ENCODE results near the gene DAPK1.

DAPK1 gene

GRCh38 chr9:87725900-87726709, 228.4 kb downstream of the DAPK1 start, which contains the start of gene CTSL (continued):
- TF ChIP-seq ZNF324 (tag by site-specific recombination; IDR thresholded peaks at IDR 0.05) (0 out of 2 replicates have a peak, but pooled peaks have one; percentile 38), GLIS2 (tag by site-specific recombination; IDR thresholded peaks at IDR 0.05) (0 out of 2 replicates have a peak, but pooled peaks have one; percentile 12), ZNF2 (tag by site-specific recombination; IDR thresholded peaks at IDR 0.05) (peak; percentile 62; the same call in 1 of the 2 replicates), ZBTB26 (tag by site-specific recombination; optimal IDR thresholded peaks at IDR 0.05) (peak; percentile 76), YY1 (tag by site-specific recombination; IDR thresholded peaks at IDR 0.05) (0 out of 2 replicates have a peak, but pooled peaks have one; percentile 14), GLIS1 (tag by site-specific recombination; IDR thresholded peaks at IDR 0.05) (peak; percentile 29), KLF1 (tag by site-specific recombination; IDR thresholded peaks at IDR 0.05) (peak; percentile 37; the same call in 1 of the 2 replicates), REST (tag by site-specific recombination; IDR thresholded peaks at IDR 0.05) (peak; percentile 28; the same call in 1 of the 2 replicates), SP3 (tag by site-specific recombination; IDR thresholded peaks at IDR 0.05) (peak; percentile 53), ZNF394 (tag by site-specific recombination; IDR thresholded peaks at IDR 0.05; ENCODE audit: borderline replicate concordance) (peak; percentile 73), ZNF600 (tag by site-specific recombination; IDR thresholded peaks at IDR 0.05) (peak; percentile 94), ZFP37 (tag by site-specific recombination; IDR thresholded peaks at IDR 0.05) (peak; percentile 72; the same call in 1 of the 2 replicates), ZBTB20 (tag by site-specific recombination; IDR thresholded peaks at IDR 0.05) (peak; percentile 96), ZNF214 (tag by site-specific recombination; IDR thresholded peaks at IDR 0.05; ENCODE audit: borderline replicate concordance) (no peak), ZNF548 (tag by site-specific recombination; IDR thresholded peaks at IDR 0.05) (no peak), ZNF132 (tag by site-specific recombination; IDR thresholded peaks at IDR 0.05; ENCODE audit: borderline replicate concordance) (no peak), ZBTB7A (tag by site-specific recombination; IDR thresholded peaks at IDR 0.05; ENCODE audit: low read depth) (no peak), ZBTB48 (tag by site-specific recombination; IDR thresholded peaks at IDR 0.05) (0 out of 2 replicates have a peak, but pooled peaks have one; percentile 40)

- no peaks in the 10 kb centered on the region for H3K4me1 ChIP-seq (ENCODE audit: control insufficient read depth, insufficient read depth, low read length)
- no peaks in the 10 kb centered on the region for H3K9me3 ChIP-seq (ENCODE audit: control insufficient read depth, insufficient read depth, low read depth, low read length)
- ChIA-PET CTCF (interaction anchor here (0.6 kb wide), 1 partner anchor 1276 kb away, joined by 6 read pairs; no protein-coding TSS in a partner anchor), POLR2A (no interaction called here)
- no peak overlapping the region for H3K4me3 ChIP-seq (ENCODE audit: low read depth, low read length)
- H3K36me3 ChIP-seq (ENCODE audit: control insufficient read depth in 2 of 2, insufficient read depth in 1 of 2, low read length in 2 of 2), result peaks cover 0 to 51% of the 10 kb centered on the region in 2 experiments
- TF ChIP-seq GLIS2 (tag by site-specific recombination; IDR thresholded peaks at IDR 0.05) (no peak), ZNF645 (tag by site-specific recombination; IDR thresholded peaks at IDR 0.05) (no peak), ZFP37 (tag by site-specific recombination; IDR thresholded peaks at IDR 0.05) (no peak), GLIS1 (tag by site-specific recombination; IDR thresholded peaks at IDR 0.05) (no peak), ZFP3 (tag by site-specific recombination; IDR thresholded peaks at IDR 0.05; ENCODE audit: low read depth) (no peak), ZNF544 (tag by site-specific recombination; IDR thresholded peaks at IDR 0.05) (no peak), ZNF335 (tag by site-specific recombination; conservative IDR thresholded peaks at IDR 0.05) (no peak), PRDM1 (tag by site-specific recombination; IDR thresholded peaks at IDR 0.05) (no peak), GLI2 (tag by site-specific recombination; IDR thresholded peaks at IDR 0.05; ENCODE audit: borderline replicate concordance, low read depth) (no peak), ZNF747 (tag by site-specific recombination; IDR thresholded peaks at IDR 0.05) (no peak), SP2 (tag by site-specific recombination; IDR thresholded peaks at IDR 0.05) (no peak)
- H3K27ac ChIP-seq (ENCODE audit: extremely low read depth, low read depth, low read length), result no peak overlapping the region
These were observed 231.6 kb downstream of the DAPK1 start for GRCh38 chr9:87729246-87729645.
